ENCODE results near the gene NATD1. TPM values are rescaled to one million over a fixed set of nuclear protein-coding genes. Genes with fewer than 3 reads are reported as not detected.

The NATD1 gene
- total RNA-seq, 1 experiment from 2014 or later = 3.1 TPM

DNA sequence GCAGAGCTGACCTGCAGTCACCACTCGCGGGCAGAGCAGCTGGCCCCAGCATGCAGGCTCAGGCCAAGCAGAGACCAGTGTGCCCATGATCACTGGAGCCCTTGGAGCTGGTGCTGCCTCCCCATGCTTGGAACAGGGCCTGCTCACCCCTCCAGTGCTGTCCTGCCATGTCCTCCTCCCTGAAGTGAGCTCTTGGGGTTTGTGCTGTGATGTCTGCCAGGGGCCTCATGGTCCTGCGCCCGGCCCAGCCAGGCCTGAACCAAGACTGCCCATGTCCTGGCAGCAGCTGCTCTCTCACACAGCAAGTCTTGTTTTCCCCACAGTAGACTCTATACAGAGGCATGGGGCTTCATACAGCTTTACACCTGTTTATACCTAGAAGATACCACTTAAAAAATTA is 63.8 kb downstream of the NATD1 start:
- H3K27ac ChIP-seq (ENCODE audit: low read depth, low read length) = no peak overlapping the region
- ATAC-seq (no peak), DNase-seq (ENCODE audit: low read depth, low spot score) (no peak)
- intact Hi-C loops (cut with micrococcal nuclease) = no loop called here
- H4K20me1 ChIP-seq (ENCODE audit: insufficient read depth) = no peaks in the 10 kb centered on the region
- no peaks in the 10 kb centered on the region for H3K9me3 ChIP-seq (ENCODE audit: control insufficient read depth in 1 of 2, insufficient read depth in 1 of 2, low read depth in 1 of 2, low read length in 2 of 2)
- no peak overlapping the region for H3K4me2 ChIP-seq (ENCODE audit: low read length)
- H3K9ac ChIP-seq (ENCODE audit: low read length) = no peak overlapping the region
- ChIA-PET CTCF (no interaction called here), POLR2A (no interaction called here), RAD21 (ENCODE audit: low non-redundant PET in 1 of 2, low total read pairs in 2 of 2, uncharacterized antibody in 2 of 2, unreplicated experiment in 2 of 2) (no interaction called here)
- H3K27me3 ChIP-seq (ENCODE audit: insufficient read depth, low read length) = no peaks in the 10 kb centered on the region
- H2AFZ ChIP-seq (ENCODE audit: low read depth, low read length, poor library complexity, severe bottlenecking) = no peak overlapping the region
- H3K9me2 ChIP-seq (ENCODE audit: insufficient read depth) = no peaks in the 10 kb centered on the region
- peaks cover 0 to 6% of the 10 kb centered on the region in 2 experiments; a peak in 1 of 4 replicates for H3K4me1 ChIP-seq (ENCODE audit: control insufficient read depth in 1 of 2, insufficient read depth in 2 of 2, low read length in 2 of 2)
- no TSS peak for BruUV-seq (replicated peaks)
- H3K36me3 ChIP-seq (ENCODE audit: control insufficient read depth in 1 of 2, insufficient read depth in 2 of 2, low read length in 2 of 2) = 0 out of 4 replicates have a peak, but pooled peaks cover 0 to 2% of the 10 kb centered on the region in 2 experiments
- H3K79me2 ChIP-seq (ENCODE audit: insufficient read depth, low read length) = no peaks in the 10 kb centered on the region
- no peak overlapping the region for H3K4me3 ChIP-seq (replicated peaks in 1 of 2; ENCODE audit: low read depth in 1 of 2, low read length in 2 of 2)
- TF ChIP-seq RAD21 (IDR thresholded peaks at IDR 0.05; ENCODE audit: low read depth) = no peak
- TF ChIP-seq EGR1 (IDR thresholded peaks at IDR 0.05; ENCODE audit: low read depth) = no peak
- no peak for TF ChIP-seq ZFX (IDR thresholded peaks at IDR 0.05)
- no peak for TF ChIP-seq SRF (IDR thresholded peaks at IDR 0.05; ENCODE audit: low read depth)
- TF ChIP-seq POLR2AphosphoS5 (IDR thresholded peaks at IDR 0.05; ENCODE audit: low read depth, low read length) = no peak
- TF ChIP-seq ZNF274 (IDR thresholded peaks at IDR 0.05; ENCODE audit: low read depth, low read length) = no peak
- no peak for TF ChIP-seq SIN3A (IDR thresholded peaks at IDR 0.05; ENCODE audit: low read depth)
- no peak for TF ChIP-seq EZH2phosphoT487 (IDR thresholded peaks at IDR 0.05; ENCODE audit: borderline replicate concordance)
- TF ChIP-seq YY1 (IDR thresholded peaks at IDR 0.05; ENCODE audit: extremely low read depth, insufficient replicate concordance, low read depth, low read length) = no peak
- TF ChIP-seq SP1 (IDR thresholded peaks at IDR 0.05; ENCODE audit: low read depth) = no peak
- TF ChIP-seq, protein P1, sequence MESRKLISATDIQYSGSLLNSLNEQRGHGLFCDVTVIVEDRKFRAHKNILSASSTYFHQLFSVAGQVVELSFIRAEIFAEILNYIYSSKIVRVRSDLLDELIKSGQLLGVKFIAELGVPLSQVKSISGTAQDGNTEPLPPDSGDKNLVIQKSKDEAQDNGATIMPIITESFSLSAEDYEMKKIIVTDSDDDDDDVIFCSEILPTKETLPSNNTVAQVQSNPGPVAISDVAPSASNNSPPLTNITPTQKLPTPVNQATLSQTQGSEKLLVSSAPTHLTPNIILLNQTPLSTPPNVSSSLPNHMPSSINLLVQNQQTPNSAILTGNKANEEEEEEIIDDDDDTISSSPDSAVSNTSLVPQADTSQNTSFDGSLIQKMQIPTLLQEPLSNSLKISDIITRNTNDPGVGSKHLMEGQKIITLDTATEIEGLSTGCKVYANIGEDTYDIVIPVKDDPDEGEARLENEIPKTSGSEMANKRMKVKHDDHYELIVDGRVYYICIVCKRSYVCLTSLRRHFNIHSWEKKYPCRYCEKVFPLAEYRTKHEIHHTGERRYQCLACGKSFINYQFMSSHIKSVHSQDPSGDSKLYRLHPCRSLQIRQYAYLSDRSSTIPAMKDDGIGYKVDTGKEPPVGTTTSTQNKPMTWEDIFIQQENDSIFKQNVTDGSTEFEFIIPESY (IDR thresholded peaks at IDR 0.05; ENCODE audit: extremely low read depth, insufficient replicate concordance, low read length) = no peak
- no peak for TF ChIP-seq ELF1 (IDR thresholded peaks at IDR 0.05; ENCODE audit: borderline replicate concordance, low read depth)
- no peak for TF ChIP-seq CEBPB (IDR thresholded peaks at IDR 0.05; ENCODE audit: low read depth)
- TF ChIP-seq, protein P2, sequence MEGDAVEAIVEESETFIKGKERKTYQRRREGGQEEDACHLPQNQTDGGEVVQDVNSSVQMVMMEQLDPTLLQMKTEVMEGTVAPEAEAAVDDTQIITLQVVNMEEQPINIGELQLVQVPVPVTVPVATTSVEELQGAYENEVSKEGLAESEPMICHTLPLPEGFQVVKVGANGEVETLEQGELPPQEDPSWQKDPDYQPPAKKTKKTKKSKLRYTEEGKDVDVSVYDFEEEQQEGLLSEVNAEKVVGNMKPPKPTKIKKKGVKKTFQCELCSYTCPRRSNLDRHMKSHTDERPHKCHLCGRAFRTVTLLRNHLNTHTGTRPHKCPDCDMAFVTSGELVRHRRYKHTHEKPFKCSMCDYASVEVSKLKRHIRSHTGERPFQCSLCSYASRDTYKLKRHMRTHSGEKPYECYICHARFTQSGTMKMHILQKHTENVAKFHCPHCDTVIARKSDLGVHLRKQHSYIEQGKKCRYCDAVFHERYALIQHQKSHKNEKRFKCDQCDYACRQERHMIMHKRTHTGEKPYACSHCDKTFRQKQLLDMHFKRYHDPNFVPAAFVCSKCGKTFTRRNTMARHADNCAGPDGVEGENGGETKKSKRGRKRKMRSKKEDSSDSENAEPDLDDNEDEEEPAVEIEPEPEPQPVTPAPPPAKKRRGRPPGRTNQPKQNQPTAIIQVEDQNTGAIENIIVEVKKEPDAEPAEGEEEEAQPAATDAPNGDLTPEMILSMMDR (IDR thresholded peaks at IDR 0.05 in 2 of 3, conservative IDR thresholded peaks at IDR 0.05 in 1 of 3; ENCODE audit: borderline replicate concordance in 1 of 3, insufficient read depth in 1 of 3, low read depth in 2 of 3, low read length in 2 of 3) = no peak
- no peak for TF ChIP-seq FOSL1 (IDR thresholded peaks at IDR 0.05; ENCODE audit: low read depth)
- no peak for TF ChIP-seq TCF7L2 (IDR thresholded peaks at IDR 0.05; ENCODE audit: borderline replicate concordance, extremely low read depth, insufficient read depth, insufficient read length)
- TF ChIP-seq EZH2 (IDR thresholded peaks at IDR 0.05) = no peak
- no peak for TF ChIP-seq CBX3 (IDR thresholded peaks at IDR 0.05; ENCODE audit: low read depth)
